PC-3 (cell line): ENCODE measurements around the gene EPHA1. TPM values are rescaled to one million over a fixed set of nuclear protein-coding genes. Genes with fewer than 3 reads are reported as not detected.

Experiments
- ATAC-seq: fragments of 200-7000 bp; cut with Tn5 transposase; 2 replicates; pipeline ENCODE4 v1.9.1; 2020; ENCODE audit warnings: mild to moderate bottlenecking, moderate library complexity
- BruUV-seq: library from RNA; stranded (reverse); fragments of 400-500 nt; replicated peaks from 2 replicates; lab custom pipeline; 2021; lab: Mats Ljungman, UMichigan
- CTCF ChIA-PET: fragments of 300-600 bp; sonication (Branson Sonifier 250); formaldehyde crosslinking; loops from one replicate; lab custom pipeline; 2022; ENCODE audit warnings: antibody characterized with exemption; lab: Charles Lee
- POLR2A ChIA-PET: fragments of 300-600 bp; sonication (Branson Sonifier 250); formaldehyde crosslinking; loops from one replicate; lab custom pipeline; 2022; ENCODE audit warnings: antibody characterized with exemption; ENCODE audit not compliant: unreplicated experiment; lab: Charles Lee
- DNase-seq: peaks from one replicate; pipeline ENCODE4 v3.0.0-alpha.2; 2015
- H2AFZ ChIP-seq: fragments of 300-600 bp; sonication (generic); 2 replicates; pipeline ENCODE4 v1.6.0; 2016; ENCODE audit warnings: antibody characterized with exemption, low read length
- H3F3A ChIP-seq: fragments of 300-600 bp; sonication (generic); one replicate; pipeline ENCODE4 v1.6.0; 2017; ENCODE audit warnings: antibody characterized with exemption, low read length, control low read depth, mild to moderate bottlenecking; ENCODE audit not compliant: unreplicated experiment
- H3K27ac ChIP-seq: fragments of 300-600 bp; sonication (generic); 2 replicates; pipeline ENCODE4 v1.5.1; 2016; ENCODE audit warnings: mild to moderate bottlenecking, low read length
- H3K27me3 ChIP-seq: fragments of 300-600 bp; sonication (generic); 2 replicates; pipeline ENCODE4 v1.6.1; 2016; ENCODE audit warnings: low read length, mixed read lengths
- H3K36me3 ChIP-seq: fragments of 300-600 bp; sonication (generic); 2 replicates; pipeline ENCODE4 v1.6.1; 2016; ENCODE audit warnings: low read depth, mixed run types, low read length, mixed read lengths
- H3K4me1 ChIP-seq: fragments of 300-600 bp; sonication (generic); 2 replicates; pipeline ENCODE4 v1.5.1; 2016; ENCODE audit warnings: low read length; ENCODE audit not compliant: insufficient read depth
- H3K4me2 ChIP-seq: fragments of 300-600 bp; sonication (generic); 2 replicates; pipeline ENCODE4 v1.6.0; 2016; ENCODE audit warnings: low read length
- H3K4me3 ChIP-seq: fragments of 300-600 bp; sonication (generic); 2 replicates; pipeline ENCODE4 v1.5.1; 2016; ENCODE audit warnings: mild to moderate bottlenecking, low read length, mixed read lengths
- H3K79me2 ChIP-seq: fragments of 300-600 bp; sonication (generic); 2 replicates; pipeline ENCODE4 v1.6.1; 2017; ENCODE audit warnings: low read length, mixed read lengths
- H3K9ac ChIP-seq: fragments of 300-600 bp; sonication (generic); 2 replicates; pipeline ENCODE4 v1.6.0; 2016; ENCODE audit warnings: mild to moderate bottlenecking, low read length
- H3K9me2 ChIP-seq: fragments of 300-600 bp; sonication (generic); replicated peaks from 2 replicates; pipeline ENCODE4 v1.6.1; 2016; ENCODE audit warnings: mixed run types, low read length, mixed read lengths
- H3K9me3 ChIP-seq: fragments of 300-600 bp; sonication (generic); 2 replicates; pipeline ENCODE4 v1.6.1; 2016; ENCODE audit warnings: low read length, mixed read lengths
- H4K20me1 ChIP-seq: fragments of 300-600 bp; sonication (generic); 2 replicates; pipeline ENCODE4 v1.6.1; 2016; ENCODE audit warnings: low read length, mixed read lengths
- EZH2 ChIP-seq: fragments of 300-600 bp; sonication (generic); IDR thresholded peaks from one replicate; pipeline ENCODE4 v1.6.1; 2017; ENCODE audit warnings: antibody characterized with exemption, mild to moderate bottlenecking, low read length; ENCODE audit not compliant: unreplicated experiment
- EZH2phosphoT487 ChIP-seq: fragments of 300-600 bp; sonication (generic); IDR thresholded peaks from 2 replicates; pipeline ENCODE4 v1.6.1; 2018; ENCODE audit warnings: mild to moderate bottlenecking, antibody characterized with exemption, low read length, borderline replicate concordance
- intact Hi-C: fragments of 100-400 bp; cut with micrococcal nuclease; formaldehyde crosslinking; loops from 2 replicates; pipeline ENCODE4 v1.9.0; 2023
- total RNA-seq: library from RNA; depleted of rRNA; stranded (reverse); fragments of >200 nt; gene quantifications from 2 replicates; pipeline ENCODE4 v1.2.3, GENCODE V29; 2014
- TF ChIP-seq, protein P1 (sequence below): fragments of 300-600 bp; sonication (generic); conservative IDR thresholded peaks from 2 replicates; pipeline ENCODE4 v1.5.1; 2017; ENCODE audit warnings: antibody characterized with exemption, low read depth, mild to moderate bottlenecking, low read length

The EPHA1 gene
- total RNA-seq, 1 experiment from 2014 or later: 46.4 TPM

DNA sequence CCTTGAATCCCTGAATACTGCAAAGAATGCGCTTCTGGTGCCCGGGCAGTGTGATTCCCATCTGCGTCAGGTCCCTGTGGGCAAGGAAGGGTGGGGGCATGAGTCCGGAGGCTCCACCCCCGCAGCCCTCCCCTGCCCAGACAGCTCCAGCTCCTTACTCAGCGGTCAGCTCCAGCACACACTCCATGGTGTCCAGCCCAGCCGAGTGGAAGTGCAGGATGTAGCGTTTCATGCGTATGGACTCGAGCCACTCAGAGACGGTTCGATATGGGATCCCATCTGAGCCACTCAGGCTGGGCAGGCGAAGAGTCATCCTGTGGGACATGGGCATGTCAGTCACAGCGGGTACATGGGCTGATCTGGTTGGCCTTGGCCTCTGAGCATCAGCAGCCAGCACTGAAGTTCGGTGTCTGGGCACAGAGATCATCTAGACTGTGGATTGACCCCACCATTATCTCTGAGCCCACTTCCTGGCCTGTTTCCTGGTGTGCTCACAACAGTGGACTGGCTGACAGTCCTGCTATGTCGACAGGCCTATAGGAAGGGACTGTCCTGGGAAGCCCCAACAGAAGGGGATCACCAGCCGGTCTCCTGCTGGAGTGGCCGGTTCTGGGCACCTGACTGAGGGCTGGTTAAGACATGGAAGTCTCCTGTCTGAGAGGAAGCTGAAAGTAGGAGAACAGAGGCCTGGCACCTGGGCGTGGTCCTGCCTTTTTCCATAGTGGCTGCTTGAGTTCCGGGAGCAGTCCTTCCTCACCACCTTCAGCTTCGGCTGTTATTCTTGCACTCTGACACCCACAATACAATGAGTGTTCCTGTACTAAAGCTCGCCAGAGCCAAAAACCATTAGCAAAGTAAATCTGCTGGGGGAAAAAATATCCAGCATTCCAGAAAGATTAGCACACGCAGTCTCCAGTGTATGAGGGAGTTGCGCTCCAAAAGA lies 16.9 kb downstream of the EPHA1 start:
- H2AFZ ChIP-seq: no peak overlapping the region
- BruUV-seq: no TSS peak
- no peak overlapping the region for H3K9ac ChIP-seq
- H3K4me1 ChIP-seq: no peaks in the 10 kb centered on the region
- ChIA-PET CTCF (no interaction called here), POLR2A (no interaction called here)
- intact Hi-C loops: no loop called here
- no peak overlapping the region for H3K4me2 ChIP-seq
- H3K79me2 ChIP-seq: peaks cover 8% of the 10 kb centered on the region
- no peaks in the 10 kb centered on the region for H3K9me3 ChIP-seq
- no peaks in the 10 kb centered on the region for H3F3A ChIP-seq
- DNase-seq: no peak
- H3K27me3 ChIP-seq: no peaks in the 10 kb centered on the region
- H4K20me1 ChIP-seq: peaks cover 11% of the 10 kb centered on the region; the same call in 1 of the 2 replicates
- H3K36me3 ChIP-seq: peaks cover 20% of the 10 kb centered on the region
- no peaks in the 10 kb centered on the region for H3K9me2 ChIP-seq
- H3K4me3 ChIP-seq: no peak overlapping the region
- H3K27ac ChIP-seq: no peak overlapping the region
- ATAC-seq: peak; percentile 2
- TF ChIP-seq EZH2phosphoT487 (no peak), EZH2 (no peak)
- TF ChIP-seq, protein P1, sequence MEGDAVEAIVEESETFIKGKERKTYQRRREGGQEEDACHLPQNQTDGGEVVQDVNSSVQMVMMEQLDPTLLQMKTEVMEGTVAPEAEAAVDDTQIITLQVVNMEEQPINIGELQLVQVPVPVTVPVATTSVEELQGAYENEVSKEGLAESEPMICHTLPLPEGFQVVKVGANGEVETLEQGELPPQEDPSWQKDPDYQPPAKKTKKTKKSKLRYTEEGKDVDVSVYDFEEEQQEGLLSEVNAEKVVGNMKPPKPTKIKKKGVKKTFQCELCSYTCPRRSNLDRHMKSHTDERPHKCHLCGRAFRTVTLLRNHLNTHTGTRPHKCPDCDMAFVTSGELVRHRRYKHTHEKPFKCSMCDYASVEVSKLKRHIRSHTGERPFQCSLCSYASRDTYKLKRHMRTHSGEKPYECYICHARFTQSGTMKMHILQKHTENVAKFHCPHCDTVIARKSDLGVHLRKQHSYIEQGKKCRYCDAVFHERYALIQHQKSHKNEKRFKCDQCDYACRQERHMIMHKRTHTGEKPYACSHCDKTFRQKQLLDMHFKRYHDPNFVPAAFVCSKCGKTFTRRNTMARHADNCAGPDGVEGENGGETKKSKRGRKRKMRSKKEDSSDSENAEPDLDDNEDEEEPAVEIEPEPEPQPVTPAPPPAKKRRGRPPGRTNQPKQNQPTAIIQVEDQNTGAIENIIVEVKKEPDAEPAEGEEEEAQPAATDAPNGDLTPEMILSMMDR: no peak

DNA sequence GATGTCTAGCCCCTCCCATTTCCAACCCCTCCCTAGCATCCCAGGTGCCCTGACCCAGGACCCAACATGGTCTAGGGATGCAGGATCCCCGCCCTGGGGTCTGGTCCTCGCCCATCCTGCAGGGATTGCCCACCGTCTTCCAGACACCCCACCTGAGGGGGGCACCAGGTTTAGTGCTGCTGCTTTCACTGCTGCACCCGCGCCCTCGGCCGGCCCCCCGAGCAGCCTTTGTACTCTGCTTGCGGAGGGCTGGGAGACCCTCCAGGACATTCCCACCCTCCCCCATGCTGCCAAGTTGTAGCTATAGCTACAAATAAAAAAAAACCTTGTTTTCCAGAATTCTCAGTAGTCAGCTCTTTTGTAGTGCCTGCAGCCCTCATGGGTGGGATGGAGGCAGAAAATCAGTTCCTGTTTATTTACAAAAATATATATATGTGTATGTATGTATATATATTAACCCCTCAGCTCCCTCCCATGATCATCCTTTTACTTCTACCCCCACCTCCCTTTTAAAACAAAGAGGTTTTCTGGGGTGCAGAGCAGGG lies 17.8 kb downstream of the EPHA1 start:
- TSS peak; percentile 57 for BruUV-seq
- no peak overlapping the region for H3K4me3 ChIP-seq
- H3K9ac ChIP-seq: no peak overlapping the region
- H4K20me1 ChIP-seq: peaks cover 18% of the 10 kb centered on the region; the same call in 1 of the 2 replicates
- TF ChIP-seq, protein P1: no peak
- TF ChIP-seq EZH2 (no peak), EZH2phosphoT487 (no peak)
- H3K79me2 ChIP-seq: peaks cover 16% of the 10 kb centered on the region
- no peaks in the 10 kb centered on the region for H3K4me1 ChIP-seq
- no peak for DNase-seq
- H3K36me3 ChIP-seq: peaks cover 20% of the 10 kb centered on the region
- ATAC-seq: no peak
- H3K9me2 ChIP-seq: no peaks in the 10 kb centered on the region
- ChIA-PET POLR2A (interaction anchor here (0.6 kb wide), 1 partner anchor 128 kb away, joined by 3 read pairs; the partner anchor contains the start of gene GSTK1), CTCF (no interaction called here)
- no peaks in the 10 kb centered on the region for H3K9me3 ChIP-seq
- H3F3A ChIP-seq: no peaks in the 10 kb centered on the region
- H3K27me3 ChIP-seq: no peaks in the 10 kb centered on the region
- H3K27ac ChIP-seq: no peak overlapping the region
- intact Hi-C loops: no loop called here
- H3K4me2 ChIP-seq: no peak overlapping the region
- no peak overlapping the region for H2AFZ ChIP-seq
